PFSK-1 (cell line): ENCODE results near the gene RAD51B.

Experiments used
- FOXP2 ChIP-seq: optimal IDR thresholded peaks from 2 replicates; pipeline ENCODE3; 2011; ENCODE audit warnings: borderline replicate concordance, control low read depth, inconsistent platforms; ENCODE audit not compliant: insufficient read depth; ENCODE audit errors: extremely low read length, extremely low read depth
- POLR2AphosphoS5 ChIP-seq: IDR thresholded peaks from 2 replicates; pipeline ENCODE4 v1.6.1; 2012; ENCODE audit warnings: low read depth, mild to moderate bottlenecking, control low read depth, low read length, moderate library complexity
- SIN3A ChIP-seq: IDR thresholded peaks from 2 replicates; pipeline ENCODE4 v1.6.1; 2012; ENCODE audit warnings: mild to moderate bottlenecking, low read length, moderate library complexity, borderline replicate concordance; ENCODE audit not compliant: insufficient read depth
- TAF1 ChIP-seq: IDR thresholded peaks from 2 replicates; pipeline ENCODE4 v1.6.1; 2012; ENCODE audit warnings: low read length, control low read depth, borderline replicate concordance; ENCODE audit not compliant: insufficient read depth
- TF ChIP-seq, protein P1 (sequence below), 2 experiments: IDR thresholded peaks; 2 replicates each; pipeline versions ENCODE4 v1.6.1 to v1.8.0; 2011 to 2012; ENCODE audit warnings: low read depth in 2 of 2, low read length in 2 of 2, control low read depth in 1 of 2, inconsistent platforms in 1 of 2, mild to moderate bottlenecking in 1 of 2, moderate library complexity in 1 of 2; ENCODE audit not compliant: insufficient read depth in 1 of 2

RAD51B gene

DNA sequence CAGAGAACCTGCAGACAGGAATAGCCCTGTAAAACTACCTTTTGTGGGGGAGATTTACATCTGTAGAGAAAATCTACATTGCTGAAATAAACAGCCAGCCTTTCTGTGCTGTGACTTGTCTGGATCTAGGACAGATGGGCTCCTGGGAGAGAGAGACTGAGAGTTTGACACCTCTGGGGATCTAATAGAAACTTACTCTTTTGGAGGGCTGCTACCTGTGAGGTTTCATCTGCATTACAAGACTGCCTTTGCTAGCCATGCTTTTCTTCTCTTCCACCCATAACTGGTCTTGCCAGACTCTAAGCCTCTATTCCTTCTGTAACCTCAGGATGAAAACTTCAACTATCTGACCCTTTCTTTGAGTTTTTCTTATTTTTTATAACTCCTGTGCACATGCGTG is 520.7 kb downstream of the RAD51B start:
- TF ChIP-seq POLR2AphosphoS5 (no peak), FOXP2 (no peak), TAF1 (no peak), SIN3A (no peak)
- TF ChIP-seq, protein P1, sequence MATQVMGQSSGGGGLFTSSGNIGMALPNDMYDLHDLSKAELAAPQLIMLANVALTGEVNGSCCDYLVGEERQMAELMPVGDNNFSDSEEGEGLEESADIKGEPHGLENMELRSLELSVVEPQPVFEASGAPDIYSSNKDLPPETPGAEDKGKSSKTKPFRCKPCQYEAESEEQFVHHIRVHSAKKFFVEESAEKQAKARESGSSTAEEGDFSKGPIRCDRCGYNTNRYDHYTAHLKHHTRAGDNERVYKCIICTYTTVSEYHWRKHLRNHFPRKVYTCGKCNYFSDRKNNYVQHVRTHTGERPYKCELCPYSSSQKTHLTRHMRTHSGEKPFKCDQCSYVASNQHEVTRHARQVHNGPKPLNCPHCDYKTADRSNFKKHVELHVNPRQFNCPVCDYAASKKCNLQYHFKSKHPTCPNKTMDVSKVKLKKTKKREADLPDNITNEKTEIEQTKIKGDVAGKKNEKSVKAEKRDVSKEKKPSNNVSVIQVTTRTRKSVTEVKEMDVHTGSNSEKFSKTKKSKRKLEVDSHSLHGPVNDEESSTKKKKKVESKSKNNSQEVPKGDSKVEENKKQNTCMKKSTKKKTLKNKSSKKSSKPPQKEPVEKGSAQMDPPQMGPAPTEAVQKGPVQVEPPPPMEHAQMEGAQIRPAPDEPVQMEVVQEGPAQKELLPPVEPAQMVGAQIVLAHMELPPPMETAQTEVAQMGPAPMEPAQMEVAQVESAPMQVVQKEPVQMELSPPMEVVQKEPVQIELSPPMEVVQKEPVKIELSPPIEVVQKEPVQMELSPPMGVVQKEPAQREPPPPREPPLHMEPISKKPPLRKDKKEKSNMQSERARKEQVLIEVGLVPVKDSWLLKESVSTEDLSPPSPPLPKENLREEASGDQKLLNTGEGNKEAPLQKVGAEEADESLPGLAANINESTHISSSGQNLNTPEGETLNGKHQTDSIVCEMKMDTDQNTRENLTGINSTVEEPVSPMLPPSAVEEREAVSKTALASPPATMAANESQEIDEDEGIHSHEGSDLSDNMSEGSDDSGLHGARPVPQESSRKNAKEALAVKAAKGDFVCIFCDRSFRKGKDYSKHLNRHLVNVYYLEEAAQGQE (IDR thresholded peaks at IDR 0.05; ENCODE audit: insufficient read depth in 1 of 2, low read depth in 2 of 2, low read length in 2 of 2) = no peak

DNA sequence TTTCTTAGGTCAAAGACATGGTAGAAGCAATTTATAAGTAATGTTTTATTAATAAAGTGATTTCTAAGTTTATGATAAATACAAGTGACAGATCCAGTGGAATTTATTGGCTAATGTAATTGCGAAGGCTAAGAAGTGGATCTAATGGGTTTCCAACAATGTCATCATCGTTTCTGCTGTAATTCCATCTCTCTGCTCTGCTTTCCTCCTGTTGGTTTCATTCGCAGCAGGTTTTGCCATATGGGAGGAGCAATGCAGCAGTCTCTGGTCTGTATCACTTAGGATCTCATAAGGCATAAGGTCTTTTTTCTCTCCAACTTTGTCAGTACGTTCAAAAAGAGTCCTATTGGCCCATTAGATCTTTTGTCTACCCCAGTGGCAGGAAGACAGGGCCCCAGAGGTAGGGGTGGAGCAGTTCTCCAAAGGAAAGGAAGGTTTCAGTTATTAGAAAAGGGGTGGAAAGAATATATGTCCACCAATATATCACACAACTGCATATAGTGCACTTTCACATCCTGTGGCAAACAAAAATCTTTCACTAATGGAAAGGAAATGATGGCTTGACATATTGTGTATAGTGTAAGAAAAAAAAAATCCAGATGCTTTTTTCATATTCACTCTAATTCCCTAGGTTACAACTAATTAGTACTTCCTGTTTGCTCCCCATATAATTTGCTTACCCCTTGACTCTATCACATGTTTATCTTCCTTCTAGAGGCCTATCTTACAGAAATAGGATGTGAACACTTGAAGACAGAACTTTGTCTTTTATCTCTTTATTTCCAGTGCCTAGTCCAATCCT is 522.0 kb downstream of the RAD51B start:
- TF ChIP-seq, protein P1 (IDR thresholded peaks at IDR 0.05; ENCODE audit: insufficient read depth in 1 of 2, low read depth in 2 of 2, low read length in 2 of 2) = no peak
- TF ChIP-seq FOXP2 (no peak), TAF1 (no peak), SIN3A (no peak), POLR2AphosphoS5 (no peak)

DNA sequence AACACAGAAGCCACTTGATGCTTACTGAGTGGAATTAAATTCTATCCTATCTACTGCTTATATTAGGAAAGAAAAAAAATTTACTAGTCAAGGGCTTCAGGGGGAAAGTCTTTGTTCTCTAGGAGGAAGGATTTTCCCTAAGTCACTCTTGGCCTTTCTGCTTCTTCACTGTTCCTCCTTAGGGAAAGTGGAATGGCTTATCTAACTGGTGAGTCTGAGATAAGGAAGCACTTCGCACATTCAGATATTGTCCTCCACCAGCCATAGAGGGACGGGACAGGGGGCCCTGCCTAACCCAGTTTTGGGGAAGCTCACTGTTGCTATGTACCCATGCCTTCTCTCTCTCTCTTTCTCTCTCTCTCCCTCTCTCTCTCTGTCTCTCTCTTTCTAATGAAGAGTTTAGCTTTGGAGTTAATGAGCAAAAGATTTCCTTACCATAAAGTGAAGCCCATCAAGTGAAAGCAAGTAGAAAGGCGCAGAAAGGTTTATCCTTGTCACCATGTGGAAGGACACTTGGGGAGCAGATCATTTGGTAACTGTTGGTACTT is 522.7 kb downstream of the RAD51B start:
- TF ChIP-seq TAF1 = no peak
- no peak for TF ChIP-seq POLR2AphosphoS5
- no peak for TF ChIP-seq SIN3A
- TF ChIP-seq, protein P1 (IDR thresholded peaks at IDR 0.05; ENCODE audit: insufficient read depth in 1 of 2, low read depth in 2 of 2, low read length in 2 of 2) = no peak

DNA sequence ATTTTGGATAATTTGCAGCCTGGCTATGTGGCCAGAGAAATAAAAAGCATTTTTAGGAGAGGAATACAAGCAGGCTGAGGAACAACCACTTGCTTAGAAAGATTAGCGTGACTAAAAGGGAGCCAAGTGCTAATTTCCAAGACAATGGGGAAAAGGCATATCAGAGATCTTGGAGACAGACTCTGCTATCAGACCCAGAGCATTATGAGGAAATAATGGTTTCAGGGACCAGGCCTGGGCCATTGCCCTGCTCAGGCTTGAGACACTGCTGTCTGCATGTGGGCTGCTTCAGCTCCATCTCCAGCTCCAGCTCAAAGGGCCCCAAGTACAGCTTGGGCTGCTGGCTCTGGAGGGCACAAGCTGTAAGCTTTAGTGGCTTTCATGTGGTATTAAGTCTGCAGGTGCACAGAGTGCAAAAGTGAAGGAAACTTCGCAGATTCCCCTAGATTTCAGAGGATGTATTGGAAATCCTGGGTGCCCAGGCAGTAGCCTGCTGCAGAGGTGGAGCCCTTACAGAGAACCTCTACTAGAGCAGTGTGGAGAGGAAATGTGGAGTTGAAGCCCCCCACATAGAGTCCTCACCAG is 524.0 kb downstream of the RAD51B start:
- TF ChIP-seq SIN3A (no peak), FOXP2 (no peak), POLR2AphosphoS5 (no peak), TAF1 (no peak)
- TF ChIP-seq, protein P1 (IDR thresholded peaks at IDR 0.05; ENCODE audit: insufficient read depth in 1 of 2, low read depth in 2 of 2, low read length in 2 of 2) = no peak
